Adipose tissue (tissue), 3 donors: ENCODE data around the gene LYPLAL1. TPM values are rescaled to one million over a fixed set of nuclear protein-coding genes. Genes with fewer than 3 reads are reported as not detected.

ENCODE experiments used
- H3K27ac ChIP-seq: one replicate; pipeline ENCODE4 v1.5.1; 2013; ENCODE audit warnings: low read depth, low read length
- WGBS, 3 donors: extraction: QIAGEN DNeasy Blood & Tissue Kit; methylation state at CpG; one replicate each; pipeline ENCODE4 v1.1.7; 2013; 5-methylcytosine and 5-hydroxymethylcytosine counted together
- polyA plus RNA-seq, 3 donors: library from polyadenylated mRNA; stranded (reverse); fragments of 200-250 nt; gene quantifications; one replicate each; pipeline ENCODE4 v1.2.3, GENCODE V29; 2013
- donor health status: healthy with polysubstance abuse.
- donor health status: Bipolar disorder and iron deficiency.
- donor health status: healthy.

The LYPLAL1 gene
- polyA plus RNA-seq, 3 donors: 10.1 to 19.1 (median 14.0) TPM

DNA sequence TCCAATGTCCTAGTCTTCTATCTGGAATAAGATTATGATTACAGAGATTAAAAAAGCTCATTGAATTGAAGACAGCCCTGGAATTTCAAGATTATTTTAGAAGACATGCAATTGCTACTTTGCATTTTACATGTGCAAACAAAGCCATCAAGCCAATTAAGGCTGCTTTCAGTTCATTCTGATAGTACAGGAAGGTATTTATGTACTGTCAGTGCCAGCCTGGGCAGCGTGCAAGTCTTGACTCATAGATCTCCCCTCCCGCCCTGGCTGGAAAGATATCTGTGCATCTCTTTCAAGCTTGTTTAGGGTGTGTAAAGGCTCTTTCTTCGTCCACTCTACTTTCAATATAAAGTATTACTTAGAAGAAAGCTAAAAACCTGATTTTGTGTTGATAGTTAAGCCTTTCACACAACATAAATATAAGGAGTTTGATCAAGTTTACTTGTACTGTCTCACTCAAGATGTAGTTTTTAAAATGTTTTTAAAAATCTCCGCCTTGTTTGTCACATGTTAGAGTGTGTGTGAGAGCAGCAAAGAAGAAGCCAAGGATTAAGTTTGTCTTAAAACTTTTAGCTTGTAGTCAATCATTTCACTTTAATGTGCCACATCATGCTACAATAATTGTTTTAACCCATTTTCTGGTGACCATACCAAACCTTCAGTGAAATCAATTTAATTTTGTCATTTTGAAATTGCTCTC, 13.6 kb upstream of the LYPLAL1 start:
- no peak overlapping the region for H3K27ac ChIP-seq
- WGBS, 3 donors: 66 to 83% (median 74%) methylated on average over 4 of the region's 4 CpGs

DNA sequence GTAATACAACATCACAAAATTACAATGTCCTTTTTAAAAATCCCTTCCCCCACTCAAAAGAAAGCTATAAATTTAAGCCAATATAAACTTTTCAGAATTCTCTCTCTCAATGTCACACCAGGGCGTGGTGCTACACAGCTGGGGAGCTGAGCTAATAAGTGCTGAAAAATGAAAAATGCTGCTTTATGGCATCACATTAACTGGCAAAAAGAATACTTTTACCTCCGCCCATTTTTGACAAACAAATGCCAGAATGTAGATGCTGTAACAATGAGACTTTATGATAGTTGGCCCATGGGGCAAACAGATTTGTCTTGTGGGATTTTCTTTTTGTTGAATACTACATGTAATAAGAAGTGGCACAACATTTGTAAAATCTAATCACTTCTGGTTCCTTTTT, 12.7 kb upstream of the LYPLAL1 start:
- 69 to 70% (median 70%) methylated on average over 2 of the region's 2 CpGs for WGBS, 3 donors
- H3K27ac ChIP-seq: no peak overlapping the region

DNA sequence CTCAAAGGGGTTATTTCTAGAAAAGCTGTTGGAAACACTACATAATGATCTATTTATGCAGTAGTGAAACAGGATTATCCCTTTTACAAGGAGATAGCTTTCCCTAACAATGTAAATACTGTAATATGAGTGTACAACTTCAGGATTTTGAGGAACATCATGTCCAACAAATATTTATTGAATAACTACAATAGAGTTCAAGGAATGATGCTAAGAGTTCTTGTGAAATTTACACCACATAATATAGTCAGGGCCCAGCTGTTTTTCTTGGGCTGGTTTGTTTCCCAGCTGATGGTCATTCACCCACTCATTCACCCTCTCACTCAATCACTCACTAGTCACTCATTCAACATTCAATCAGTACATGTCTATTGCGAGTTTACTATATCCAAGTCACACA, 12.3 kb upstream of the LYPLAL1 start:
- WGBS, 3 donors: 86 to 99% (median 93%) methylated on average over 1 of the region's 1 CpG
- no peak overlapping the region for H3K27ac ChIP-seq

DNA sequence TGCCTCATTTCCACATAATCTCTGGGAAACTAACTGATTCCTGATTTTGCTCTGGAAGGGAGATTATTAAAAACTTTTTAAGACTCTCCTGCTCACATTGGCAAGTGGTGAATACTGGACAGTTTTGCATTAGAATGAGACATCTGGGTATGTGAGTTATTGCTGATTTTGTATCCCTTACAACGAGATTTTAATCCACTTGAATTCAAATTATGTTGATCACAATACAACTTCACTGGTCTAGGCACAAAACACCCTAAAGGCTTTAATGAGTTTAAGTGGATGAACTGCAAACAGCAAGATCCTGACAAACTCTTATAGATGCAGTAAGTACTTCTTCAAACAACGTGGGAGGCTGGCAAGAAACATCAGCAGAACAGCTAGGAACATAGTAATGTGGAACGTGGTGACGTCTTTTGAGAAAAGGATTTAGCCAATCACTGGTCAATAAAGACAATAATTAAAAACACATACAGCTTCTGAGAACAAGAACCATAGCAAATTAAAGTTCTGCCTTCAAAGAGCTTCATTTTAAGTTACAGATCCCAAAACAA, 10.2 kb upstream of the LYPLAL1 start:
- H3K27ac ChIP-seq: no peak overlapping the region
- WGBS, 3 donors: 81 to 86% (median 83%) methylated on average over 4 of the region's 4 CpGs

DNA sequence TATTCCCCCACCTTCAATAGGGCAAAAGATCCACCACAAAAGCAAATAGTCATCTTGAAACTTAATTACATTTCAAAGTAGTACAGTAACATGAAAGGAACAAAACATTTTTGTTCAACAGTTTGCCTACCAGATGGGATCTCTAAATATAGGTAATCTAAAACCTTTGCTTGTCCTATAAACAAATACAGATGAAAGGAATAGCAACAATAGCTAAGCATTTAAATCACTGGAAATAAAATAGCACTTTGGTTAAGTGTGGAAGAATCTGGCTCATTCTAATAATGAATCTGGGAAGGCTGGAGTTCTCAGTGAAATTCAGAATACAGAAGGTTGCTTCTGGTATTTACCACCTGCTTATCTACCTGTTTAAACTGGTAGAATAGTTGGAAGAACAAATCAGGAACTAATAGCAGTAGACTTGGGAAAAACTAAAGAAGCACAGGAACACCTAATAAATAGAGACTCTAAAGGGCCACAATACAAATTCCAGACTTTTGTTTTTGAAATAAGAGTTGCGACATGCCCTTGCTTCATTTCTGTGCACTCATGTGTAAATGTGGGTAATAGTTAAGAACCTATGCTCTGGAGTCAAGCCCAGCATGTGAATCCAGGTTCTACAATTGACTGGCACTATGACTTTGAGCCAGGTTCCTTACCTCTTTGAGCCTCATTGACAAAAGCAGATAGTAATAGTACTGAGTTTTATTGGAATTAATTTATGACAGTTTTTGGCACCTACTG, 2.3 kb upstream of the LYPLAL1 start:
- H3K27ac ChIP-seq: no peak overlapping the region

DNA sequence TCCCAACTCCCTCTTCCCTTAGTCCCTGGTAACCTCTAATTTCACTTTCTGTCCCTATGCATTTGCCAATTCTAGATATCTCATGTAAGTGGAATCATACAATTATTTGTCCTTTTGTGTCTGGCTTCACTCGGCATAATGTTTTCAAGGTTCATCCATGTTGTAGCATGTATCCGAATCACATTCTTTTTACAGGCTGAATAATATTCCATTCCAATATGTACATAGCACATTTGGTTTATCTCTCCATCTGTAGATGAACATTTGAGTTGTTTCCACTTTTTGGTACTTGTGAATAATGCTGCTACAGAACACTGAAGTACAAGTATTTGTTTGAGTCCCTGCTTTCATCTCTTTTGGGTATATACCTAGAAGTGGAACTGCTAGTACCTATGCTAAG, 857 bp upstream of the LYPLAL1 start:
- 92 to 97% (median 96%) methylated on average over 2 of the region's 2 CpGs for WGBS, 3 donors
- no peak overlapping the region for H3K27ac ChIP-seq

More for the DNA sequence above, 2.3 kb upstream of the LYPLAL1 start:
- WGBS, 3 donors: 52 to 84% (median 79%) methylated on average over 1 of the region's 1 CpG

DNA sequence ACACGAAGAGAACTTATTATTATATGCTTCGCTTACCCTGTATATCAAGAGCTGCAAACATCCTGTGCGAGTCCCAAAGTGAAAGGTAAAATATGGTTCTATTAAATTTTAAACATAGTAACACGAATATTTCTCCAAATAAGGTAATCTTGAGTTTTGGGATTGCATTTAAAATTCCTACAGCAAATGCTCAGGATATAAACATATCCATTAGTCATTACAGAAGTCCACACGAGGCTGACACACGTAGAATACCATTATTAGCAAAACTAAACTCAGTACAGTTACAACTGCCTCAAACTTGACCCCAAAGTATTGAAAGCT, 282 bp upstream of the LYPLAL1 start:
- H3K27ac ChIP-seq: no peak overlapping the region
- WGBS, 3 donors: 31 to 39% (median 33%) methylated on average over 6 of the region's 6 CpGs

DNA sequence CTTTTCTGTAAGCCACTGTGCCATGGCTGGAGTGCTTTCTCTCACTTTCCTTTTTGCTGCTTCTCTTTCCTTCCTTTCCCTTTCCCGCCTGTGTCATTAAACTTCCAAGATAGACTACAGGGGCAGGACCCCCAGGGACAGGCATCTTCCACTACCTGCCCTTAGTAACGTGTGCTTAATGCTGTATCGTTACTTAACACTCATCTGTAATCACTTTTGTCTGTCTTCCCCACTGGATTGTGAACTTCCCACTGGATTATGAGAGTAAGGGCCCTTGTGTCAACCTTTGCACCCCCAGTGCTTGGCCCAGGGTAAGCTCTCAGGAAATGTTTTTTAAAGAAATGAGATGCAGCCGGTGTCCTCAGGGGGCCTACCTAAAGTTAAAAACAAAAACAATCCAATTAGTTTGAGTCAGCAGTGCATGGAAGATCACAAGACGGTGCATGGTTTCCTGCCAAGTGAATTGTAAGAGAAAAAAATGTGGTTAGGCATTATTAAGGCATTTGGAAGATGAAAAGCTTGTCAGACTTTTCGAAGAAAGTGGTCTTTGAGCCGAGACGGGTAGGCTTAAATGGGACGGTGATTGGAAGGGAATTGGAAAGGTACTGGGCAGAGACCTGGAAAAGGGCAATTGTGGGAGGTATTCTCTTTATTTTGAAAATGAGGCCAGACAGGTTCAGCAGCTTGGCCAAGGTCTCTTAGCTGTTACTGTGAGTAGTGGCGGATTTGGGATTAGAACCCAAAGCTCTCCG, 958 bp downstream of the LYPLAL1 start:
- 9 to 30% (median 24%) methylated on average over 11 of the region's 11 CpGs for WGBS, 3 donors
- peak overlapping the region; percentile 62 for H3K27ac ChIP-seq

DNA sequence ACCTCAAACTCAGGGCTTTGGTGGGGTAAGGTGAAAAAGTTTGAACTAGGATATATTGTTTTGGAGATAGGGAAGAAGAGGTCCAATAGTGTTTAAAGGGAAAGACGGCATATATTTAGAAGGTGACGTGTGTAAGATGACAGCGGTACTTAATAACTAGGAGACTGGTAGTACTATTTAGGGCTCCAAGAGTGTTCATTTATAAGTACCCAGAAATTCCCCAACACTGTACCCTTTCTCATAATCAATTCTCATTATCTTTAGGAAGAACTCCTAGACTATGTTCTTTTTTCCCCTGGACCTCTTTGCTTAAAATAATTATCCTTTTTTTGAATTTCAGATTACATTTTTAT, 1.5 kb downstream of the LYPLAL1 start:
- H3K27ac ChIP-seq: no peak overlapping the region
- 33 to 89% (median 88%) methylated on average over 3 of the region's 3 CpGs for WGBS, 3 donors

DNA sequence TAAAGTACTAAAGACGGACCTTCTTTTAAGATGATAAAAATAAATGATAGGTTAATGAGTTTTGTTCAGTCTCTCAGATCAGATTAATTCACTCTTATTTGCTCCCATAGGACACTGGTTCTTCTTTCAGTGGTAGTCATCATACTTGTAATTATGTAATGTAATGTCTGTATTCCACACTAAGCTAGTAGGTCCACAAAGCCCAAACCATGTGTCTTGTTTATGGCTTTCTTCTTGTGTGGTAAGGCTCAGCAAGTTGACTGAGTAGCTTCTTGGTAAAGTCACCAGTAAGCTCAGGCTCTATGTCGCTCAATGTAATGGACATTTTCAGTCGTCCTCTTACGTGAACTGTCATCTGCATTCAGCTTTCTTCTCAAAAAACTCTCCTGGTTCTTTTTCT, 2.5 kb downstream of the LYPLAL1 start:
- 88 to 94% (median 90%) methylated on average over 4 of the region's 4 CpGs for WGBS, 3 donors
- H3K27ac ChIP-seq: no peak overlapping the region

DNA sequence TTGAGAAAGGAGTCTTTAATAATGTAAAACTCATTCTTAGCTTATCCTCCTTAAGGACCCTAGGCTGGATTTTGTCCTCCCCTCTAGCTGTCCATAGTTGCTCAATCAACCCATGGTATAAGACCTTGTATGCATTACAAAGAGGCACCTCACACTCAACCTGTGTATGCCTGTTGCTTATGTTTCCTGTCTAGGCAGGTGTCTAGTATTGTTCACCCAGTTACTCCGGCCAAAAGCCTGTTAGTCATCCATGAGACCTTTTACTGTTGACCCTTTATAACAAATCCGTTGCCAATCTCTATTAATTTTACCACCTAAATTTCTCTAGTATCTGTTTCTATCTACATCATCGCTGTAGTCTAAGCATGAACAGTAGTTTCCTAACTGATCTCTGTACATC, 3.7 kb downstream of the LYPLAL1 start:
- no peak overlapping the region for H3K27ac ChIP-seq
- WGBS, 3 donors: 68 to 87% (median 85%) methylated on average over 3 of the region's 3 CpGs

DNA sequence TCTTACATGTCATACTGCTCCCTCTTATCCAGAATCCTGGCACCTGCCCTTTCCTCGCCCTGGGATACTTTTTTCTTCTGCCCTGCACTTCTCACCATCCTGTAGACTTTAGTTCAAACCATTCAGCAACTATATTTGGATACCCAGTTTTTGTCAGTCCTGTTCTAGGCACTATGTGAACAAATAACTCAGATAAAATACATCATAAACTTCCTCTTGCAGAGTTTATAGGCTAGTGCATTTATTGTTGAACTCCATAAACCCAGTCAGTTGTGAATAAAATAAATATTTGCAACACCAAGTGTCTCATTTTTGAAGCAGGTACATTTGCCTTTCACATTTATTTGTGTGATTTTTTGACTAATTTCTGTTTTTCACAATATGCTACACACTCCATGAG, 4.3 kb downstream of the LYPLAL1 start:
- no peak overlapping the region for H3K27ac ChIP-seq
- WGBS, 3 donors: 81 to 97% (median 97%) methylated on average over 1 of the region's 1 CpG

DNA sequence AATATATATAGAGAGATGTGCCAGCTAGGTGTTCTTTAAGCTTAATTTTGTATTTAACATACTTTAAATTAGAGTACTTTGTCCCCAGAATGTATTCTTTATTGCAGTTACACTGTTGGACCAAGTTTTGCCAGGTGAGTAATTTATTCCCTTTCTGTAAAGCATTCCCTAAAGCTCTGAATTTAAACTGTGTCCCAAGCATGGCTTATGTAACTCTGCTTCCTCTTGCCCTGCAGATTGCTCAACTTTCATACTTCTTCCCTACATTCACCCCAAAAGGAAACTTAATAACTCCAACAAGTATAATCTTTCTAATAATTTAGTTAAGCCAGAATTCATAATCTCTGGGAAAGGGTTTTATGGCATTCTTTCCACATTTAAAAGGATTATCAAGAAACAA, 5.6 kb downstream of the LYPLAL1 start:
- H3K27ac ChIP-seq: no peak overlapping the region

DNA sequence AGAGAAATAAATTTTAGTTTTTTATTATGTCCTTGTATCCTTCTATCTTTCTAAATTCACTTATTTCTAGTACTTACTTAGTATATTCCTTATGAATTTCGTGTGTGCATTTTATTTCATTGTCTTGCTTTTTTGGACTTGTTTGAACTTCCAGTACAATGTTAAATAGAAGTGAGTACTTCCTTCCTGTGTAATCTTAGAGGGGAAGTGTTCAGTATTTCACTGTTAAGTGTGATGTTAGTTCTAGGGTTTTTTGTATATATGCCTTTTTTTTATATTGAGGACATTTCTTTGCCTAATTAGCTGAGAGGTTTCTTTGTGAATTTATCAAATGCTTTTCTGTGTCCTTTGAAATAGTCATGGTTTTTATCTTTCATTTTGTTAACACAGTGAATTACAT, 10.7 kb downstream of the LYPLAL1 start:
- H3K27ac ChIP-seq: no peak overlapping the region

DNA sequence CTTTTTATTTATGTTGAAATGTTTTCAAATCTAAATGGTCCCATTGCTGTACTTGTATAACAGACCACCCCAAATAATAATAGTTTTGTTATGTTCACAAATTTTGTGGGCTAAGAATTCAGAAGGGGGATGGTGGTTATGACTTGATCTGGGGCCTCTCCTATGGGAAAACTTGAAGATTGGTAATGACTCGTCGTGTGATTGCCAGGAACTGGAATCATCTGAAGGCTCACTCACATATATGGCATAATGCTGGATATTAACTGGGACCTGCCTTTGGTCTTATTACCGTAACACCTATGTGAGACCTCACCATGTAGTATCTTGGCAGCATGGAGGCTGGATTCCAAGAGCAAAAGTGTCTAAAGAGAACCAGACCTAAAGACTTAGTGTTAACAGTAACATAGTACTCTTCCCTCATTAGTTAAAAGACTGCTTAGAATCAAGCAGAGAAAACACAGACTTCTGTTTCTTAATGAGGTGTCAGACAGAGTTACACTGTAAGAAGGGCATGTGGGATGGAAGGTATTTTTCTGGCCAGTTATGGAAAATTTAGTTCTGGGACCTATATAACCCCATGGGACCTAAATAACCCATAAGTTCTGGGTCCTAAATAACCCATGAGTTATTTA, 11.9 kb downstream of the LYPLAL1 start:
- no peak overlapping the region for H3K27ac ChIP-seq
- 92 to 95% (median 93%) methylated on average over 3 of the region's 3 CpGs for WGBS, 3 donors

More for the DNA sequence above, 10.7 kb downstream of the LYPLAL1 start:
- 46 to 88% (median 58%) methylated on average over 1 of the region's 1 CpG for WGBS, 3 donors

DNA sequence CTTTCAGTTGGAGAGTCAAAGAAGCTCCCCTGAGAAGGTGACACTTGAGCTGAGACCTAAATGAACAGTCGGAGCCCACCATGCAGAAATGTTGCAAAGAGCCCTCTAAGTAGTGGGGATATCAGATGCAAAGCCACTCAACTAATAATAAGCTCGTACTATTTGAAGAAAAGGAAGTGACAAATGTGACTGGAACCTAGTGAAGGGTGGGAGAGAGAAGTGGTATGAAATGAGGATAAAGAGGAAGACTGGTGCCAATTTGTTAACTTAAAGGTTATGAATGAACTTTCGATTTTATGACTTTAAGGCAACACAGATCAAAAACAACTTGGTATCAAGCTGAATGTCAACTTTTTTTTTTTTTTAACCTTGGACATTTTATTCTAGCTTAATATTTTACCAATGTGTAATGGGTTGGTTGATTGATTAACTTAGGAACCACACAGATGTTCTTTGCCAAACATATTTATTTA, 14.7 kb downstream of the LYPLAL1 start:
- WGBS, 3 donors: 30 to 69% (median 64%) methylated on average over 3 of the region's 3 CpGs
- H3K27ac ChIP-seq: no peak overlapping the region

DNA sequence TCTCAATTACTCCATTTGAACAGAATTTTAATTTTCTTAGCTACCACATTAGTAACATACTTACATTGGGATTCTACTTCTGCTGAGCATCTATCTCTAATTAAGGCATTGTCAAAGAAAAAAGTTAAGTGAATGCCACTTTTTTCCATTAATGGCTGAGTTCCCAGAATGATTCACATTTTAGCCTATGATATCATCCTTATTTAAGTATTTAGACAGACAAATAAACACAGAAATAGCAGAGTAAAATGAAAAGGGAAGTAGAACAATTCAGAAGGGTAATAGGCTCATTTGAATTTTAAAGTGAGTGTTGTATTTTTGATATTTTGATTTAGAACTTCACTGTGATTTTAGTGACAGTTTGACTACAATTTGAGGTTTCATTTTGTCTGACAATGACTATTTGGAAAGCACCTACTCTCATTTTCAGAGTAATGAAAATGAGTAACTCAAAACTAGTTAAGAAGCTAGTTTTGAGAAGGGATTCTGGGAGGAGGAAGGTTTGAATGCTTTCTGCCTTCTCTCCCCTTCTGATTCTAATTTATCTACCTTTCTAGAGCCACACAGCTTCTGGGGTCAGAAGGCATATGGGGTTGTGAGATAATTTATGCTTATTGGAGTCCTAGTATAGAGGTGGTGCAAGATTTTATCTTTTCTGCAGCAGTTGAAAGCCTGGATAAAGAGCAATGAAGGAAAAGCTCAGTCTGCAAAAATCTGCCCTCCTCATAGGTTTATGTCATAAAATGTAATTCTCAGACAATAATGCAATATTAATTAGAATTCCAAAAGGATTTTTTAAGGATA, 15.5 kb downstream of the LYPLAL1 start:
- H3K27ac ChIP-seq: no peak overlapping the region

DNA sequence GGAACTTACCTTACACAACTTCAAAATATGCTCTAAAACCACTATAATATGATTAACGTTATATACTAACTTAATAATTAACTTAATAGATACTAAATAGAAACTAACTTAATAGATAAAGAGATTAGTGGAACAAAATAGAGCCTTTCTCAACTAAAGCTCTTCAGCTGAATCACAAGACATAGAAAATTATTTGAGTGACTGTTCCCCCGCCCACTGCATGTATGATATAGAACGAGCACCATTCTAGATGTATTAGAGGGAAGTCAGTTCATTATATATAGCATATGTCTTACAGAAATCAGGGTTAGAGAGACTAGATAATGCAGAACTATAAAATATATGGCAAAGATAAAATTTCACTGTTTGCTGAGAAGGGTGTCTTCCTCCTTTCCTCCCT, 16.3 kb downstream of the LYPLAL1 start:
- H3K27ac ChIP-seq: no peak overlapping the region
- WGBS, 3 donors: 74 to 92% (median 92%) methylated on average over 3 of the region's 3 CpGs
